HG03520 (cell line): ENCODE results near the gene PEX11A.

ENCODE experiments used
- ATAC-seq: cut with Tn5 transposase; IDR thresholded peaks from one replicate; pipeline ENCODE4 v1.9.1; 2021; ENCODE audit warnings: mild to moderate bottlenecking, moderate library complexity; ENCODE audit not compliant: unreplicated experiment

PEX11A gene

GRCh38 chr15:89677381-89677780 is 13.2 kb downstream of the PEX11A start:
- ATAC-seq, result no peak

DNA sequence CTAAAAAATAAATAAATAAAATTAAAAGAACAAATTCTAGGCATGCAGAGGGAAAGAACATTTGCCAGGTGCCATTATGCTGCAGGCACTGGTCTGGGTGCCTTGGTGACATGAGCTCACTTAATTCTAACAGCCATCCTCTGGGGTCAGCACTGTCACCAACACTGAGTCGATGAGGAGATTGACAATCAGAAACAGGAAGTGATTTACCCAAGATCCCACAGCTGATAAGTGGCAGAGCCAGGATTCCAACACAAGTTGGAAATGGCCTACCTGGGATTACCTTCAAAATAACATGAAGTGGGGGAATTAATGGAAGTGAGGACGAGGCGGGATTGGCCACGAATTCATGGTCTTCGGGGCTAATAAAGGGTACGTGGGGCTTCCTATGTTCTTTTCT is 14.9 kb downstream of the PEX11A start:
- no peak for ATAC-seq

- ATAC-seq, result no peak
These were observed 16.0 kb downstream of the PEX11A start for GRCh38 chr15:89674526-89674925.

DNA sequence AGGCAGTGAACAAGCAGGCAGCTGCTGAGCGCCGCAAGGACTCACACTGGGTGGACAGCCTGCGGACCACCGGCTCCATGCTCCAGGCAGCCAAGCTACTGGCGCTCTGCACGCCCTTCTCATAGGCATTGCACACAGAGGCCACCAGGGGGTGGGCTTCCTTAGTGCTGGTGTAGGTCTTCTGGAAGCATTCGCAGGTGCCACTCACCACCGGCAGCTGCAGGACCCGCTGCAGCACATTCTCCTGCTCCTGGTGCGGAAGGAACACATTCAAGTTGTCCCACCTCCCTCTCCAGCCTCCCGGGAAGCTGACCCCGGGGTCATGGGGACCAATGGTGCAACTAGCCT is 17.4 kb downstream of the PEX11A start:
- no peak for ATAC-seq

GRCh38 chr15:89672221-89673164 is 18.1 kb downstream of the PEX11A start:
- no peak for ATAC-seq

DNA sequence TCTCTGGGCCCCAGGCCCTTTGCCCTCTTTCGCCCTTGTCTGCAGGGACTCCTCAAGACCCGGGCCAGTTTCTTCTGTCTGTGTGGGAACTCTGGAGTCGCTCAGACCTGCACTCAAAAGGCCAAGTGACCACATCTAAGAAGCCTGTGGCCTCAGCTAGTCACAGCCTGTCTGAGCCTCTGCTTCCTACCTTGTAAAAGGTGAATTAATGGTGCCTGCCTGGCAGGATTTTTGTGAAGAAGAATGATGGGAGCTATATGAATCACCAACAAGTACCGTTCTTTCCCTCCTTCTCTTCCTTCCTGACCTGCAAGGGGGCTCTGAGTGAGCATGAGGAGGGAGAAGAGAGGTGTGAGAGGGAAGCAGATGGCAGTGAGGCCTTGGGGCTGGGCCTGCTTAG is 18.9 kb downstream of the PEX11A start:
- ATAC-seq, result no peak

DNA sequence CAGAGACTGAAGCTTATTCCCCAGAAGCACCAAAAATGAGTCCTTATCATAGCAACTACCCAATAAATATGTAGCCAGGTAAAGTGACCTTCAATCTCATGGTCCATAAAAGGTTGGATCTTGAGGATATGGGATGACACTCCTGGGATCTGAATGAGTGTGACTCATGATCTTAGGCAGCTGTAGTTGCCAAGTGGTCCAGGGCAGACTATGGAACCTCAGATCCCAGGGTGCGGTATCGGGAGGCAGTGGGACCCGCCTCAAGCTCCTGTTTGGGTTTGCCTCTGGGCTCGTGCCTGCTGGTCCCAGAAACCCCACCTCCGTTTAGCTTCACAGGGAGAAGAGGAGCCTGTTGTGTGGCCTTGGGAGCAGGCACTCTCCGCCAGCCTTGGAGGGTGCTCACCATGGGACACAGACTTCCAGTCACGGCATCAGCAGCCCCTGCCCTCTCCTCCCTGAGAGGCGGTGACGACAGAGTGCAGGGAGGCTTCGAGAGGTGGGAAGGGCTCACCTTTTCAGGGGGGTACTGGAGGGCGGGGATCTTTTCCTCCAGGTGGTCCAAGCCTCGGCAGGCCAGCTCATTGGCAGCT is 19.5 kb downstream of the PEX11A start:
- ATAC-seq, result no peak

DNA sequence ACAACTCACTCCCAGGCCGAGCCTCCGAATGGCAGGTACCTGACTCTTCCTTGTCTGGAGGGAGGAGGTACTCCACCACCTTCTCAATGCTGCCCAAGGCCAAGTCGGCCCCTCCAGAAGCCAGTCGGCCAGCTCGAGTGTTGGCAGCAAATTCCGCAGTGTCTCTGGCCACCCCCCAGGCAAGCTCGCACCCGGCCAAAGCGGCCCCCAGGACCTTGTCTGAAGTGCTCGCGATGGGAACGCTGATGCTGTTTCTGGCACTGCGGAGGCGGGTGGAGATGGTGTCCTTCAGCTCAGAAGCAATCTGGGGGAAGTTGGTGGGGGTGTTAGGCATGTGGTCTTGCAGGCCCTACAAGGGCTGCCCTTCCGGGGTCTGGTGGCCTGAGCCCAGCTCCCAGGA is 20.6 kb downstream of the PEX11A start:
- no peak for ATAC-seq

GRCh38 chr15:89669309-89669865 is 21.2 kb downstream of the PEX11A start:
- ATAC-seq, result no peak

GRCh38 chr15:89668171-89668570 is 22.4 kb downstream of the PEX11A start:
- no peak for ATAC-seq

GRCh38 chr15:89667706-89667960 is 22.9 kb downstream of the PEX11A start:
- ATAC-seq, result no peak

GRCh38 chr15:89666858-89667705 is 23.5 kb downstream of the PEX11A start:
- ATAC-seq, result no peak

DNA sequence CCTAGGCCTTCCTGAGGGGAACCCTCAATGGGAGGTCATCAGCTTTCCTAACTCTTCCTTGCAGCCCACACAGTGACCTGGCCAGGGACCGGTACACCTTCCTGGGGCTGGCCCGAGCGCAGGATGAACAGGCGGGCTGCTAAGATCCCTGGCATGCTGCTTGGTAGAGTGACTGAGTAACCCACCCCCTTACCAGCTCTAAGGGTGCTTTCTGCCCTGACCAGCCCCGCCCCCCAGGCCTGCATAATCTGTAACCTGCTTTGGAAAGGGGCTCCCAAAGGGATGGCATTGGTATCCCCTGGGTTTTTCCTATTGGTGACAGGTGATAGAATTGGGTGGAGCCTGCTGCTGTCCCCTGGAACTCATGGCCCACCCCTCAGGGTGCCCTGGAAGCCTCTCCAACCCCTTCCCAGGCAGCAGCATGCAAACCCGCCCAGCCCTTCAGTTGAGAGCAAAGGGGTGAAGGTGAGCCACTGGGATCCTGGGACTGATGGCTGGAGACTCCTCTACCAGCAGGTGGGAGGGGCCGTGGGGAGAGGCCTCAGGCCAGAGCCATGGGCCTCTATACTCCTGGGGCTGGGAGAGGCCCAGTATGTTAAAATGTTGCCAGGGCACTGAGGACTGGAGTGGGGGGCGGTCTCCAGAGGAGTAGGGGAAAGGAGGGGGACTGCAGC is 24.2 kb downstream of the PEX11A start:
- no peak for ATAC-seq

DNA sequence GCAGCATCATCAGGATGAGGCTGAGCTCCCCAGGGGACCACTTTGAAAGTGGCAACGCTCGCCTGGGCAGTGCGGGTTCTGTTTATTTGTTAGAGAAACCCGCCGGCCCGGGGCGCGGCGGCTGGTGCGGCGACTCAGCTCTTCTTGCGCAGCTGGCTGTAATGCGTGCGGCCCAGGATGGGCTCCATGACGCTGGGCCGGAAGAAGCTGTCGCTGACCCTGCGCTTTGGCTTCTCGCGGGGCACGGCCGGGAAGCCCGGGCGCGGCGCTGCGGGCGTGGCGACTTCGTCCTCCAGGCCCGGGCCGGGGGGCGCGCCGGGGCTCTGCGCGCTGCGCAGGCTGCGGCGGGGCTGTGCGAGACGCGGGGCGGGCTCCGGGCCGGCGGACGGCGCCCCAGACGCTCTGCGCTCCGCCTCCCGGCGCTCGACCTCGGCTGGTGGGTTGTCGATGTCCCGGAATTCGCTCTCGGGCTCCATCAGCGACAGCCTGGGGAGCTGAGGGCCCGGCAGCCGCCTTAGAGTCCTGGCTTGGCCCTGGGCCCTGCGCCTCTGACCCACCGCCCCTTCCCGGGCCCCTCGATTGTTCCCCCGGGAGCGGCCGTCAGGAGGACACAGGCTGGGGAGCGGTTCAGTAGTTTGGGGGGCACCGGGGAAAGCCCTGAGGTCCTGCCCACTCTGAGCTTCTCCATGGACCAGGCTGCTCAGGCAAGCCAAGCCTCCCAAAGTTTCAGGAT is 24.9 kb downstream of the PEX11A start:
- no peak for ATAC-seq

DNA sequence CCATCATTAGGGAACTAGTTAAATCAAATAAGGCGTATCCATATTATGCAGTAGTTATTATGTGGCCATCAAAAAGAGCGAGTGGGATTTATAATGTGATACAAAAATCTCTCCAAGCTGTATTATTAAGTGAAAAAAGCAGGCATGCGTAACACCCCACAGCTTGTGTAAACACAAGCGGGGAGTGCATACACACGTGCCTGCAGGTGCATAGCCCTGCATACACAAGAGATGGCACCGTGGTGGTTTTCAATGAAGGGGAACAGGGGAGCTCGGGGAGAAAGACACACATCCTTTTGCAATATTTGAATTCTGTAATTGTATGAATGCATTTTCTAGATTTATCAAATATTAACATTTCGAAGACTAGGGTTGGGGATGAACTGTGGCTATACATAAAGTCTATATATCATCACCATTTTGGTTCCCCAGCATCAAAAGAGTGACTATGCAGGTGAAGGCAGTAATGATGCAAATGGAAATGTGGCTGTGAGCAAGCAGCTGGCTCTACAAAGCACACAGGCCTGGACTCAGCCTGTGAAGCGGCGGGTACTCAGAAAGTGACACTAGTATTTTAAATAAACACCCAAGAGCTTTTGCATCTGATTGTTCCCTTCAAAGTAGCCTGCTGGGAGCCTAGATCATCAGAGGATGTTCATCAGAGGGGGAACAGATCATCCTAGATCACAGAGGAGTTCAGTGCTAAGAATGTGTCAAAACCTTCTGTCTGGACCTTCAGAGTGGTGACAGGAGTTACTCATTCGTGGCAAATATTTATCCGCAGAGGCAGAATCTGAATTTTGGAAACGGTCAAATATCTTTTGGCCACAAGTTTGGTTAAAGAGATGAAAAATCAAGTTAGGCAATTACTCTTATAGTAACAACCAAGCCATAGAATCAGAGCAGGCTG is 25.9 kb downstream of the PEX11A start:
- no peak for ATAC-seq

DNA sequence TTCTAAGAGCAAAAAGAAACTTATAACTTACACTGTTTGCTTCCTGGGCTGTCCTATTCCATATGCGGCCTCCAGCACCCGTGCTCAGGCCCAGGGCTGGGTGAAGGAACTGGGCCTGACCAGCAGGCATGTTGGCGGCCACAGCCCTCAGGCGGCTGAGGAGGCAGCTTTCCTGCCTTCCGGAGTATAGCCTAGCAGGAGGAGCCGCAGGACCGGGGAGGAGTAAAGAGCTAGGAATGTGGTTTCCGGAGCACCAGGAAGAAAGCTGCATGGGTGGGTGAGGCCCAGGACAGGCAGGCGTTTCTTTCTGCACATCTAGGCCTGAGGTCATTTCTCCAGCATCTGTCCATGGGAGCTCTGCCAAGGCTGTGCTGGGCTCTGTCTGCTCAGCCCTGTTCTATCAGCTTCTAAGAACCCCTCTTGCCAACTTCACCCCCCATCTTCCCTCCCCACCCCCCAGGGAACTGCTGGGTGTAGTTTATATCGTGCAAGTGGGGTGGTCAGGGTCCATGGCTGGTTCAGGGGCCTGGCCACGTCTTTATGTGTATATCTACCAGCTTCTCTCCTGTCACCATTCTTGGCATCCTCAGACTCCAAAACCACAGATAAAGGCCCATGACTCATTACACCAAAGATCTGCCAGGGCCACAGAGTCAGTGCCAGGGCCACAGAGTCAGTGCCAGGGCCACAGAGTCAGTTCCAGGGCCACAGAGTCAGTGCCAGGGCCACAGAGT is 27.5 kb downstream of the PEX11A start:
- no peak for ATAC-seq

DNA sequence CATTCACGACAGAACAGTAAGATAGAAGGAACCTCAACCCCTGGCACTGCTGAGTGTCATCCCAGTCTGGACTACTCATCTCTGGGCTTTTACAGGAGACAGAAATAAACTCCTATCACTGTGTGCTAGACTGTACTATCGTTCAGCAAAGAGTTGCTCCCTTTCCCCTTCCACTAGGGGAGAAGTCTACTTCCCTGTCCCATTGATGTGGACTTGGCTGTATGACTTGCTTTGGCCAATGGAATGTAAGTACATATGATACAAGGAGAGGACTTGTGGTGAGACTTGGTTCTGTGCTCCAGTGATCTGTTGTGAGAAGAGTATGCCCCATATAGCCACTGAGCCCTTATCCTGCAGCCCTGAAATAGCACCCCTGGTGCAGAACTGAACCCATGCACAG is 30.0 kb downstream of the PEX11A start:
- no peak for ATAC-seq

- ATAC-seq, result no peak
These were observed 31.3 kb downstream of the PEX11A start for GRCh38 chr15:89659295-89659694.
